Panc1 (cell line): ENCODE results near the gene SMARCB1.

Experiments
- CTCF ChIP-seq: fragments of 450-650 bp; IDR thresholded peaks from 2 replicates; pipeline ENCODE4 v1.5.1; 2017; ENCODE audit warnings: mild to moderate bottlenecking
- POLR2AphosphoS5 ChIP-seq: IDR thresholded peaks from 2 replicates; pipeline ENCODE4 v1.6.1; 2012; ENCODE audit warnings: mild to moderate bottlenecking, low read depth, low read length, moderate library complexity
- TCF7L2 ChIP-seq: IDR thresholded peaks from 2 replicates; pipeline ENCODE4 v1.6.1; 2011; ENCODE audit warnings: mild to moderate bottlenecking, low read depth, low read length, inconsistent platforms

- TF ChIP-seq POLR2AphosphoS5 = no peak
- no peak for TF ChIP-seq CTCF
- TF ChIP-seq TCF7L2 = no peak
Observed at GRCh38 chr22:23756891-23757290, 29.9 kb upstream of the SMARCB1 start.
